H1 (cell line): Measurements from ENCODE around the gene GGT6. TPM values are rescaled to one million over a fixed set of nuclear protein-coding genes. Genes with fewer than 3 reads are reported as not detected.

Experiments
- CHD2 ChIP-seq: IDR thresholded peaks from 2 replicates; pipeline ENCODE4 v1.6.1; 2012; ENCODE audit warnings: low read length, improper control_type of control experiment
- GABPA ChIP-seq: IDR thresholded peaks from 2 replicates; pipeline ENCODE4 v1.6.1; 2011; ENCODE audit warnings: mild to moderate bottlenecking, low read length, moderate library complexity, borderline replicate concordance; ENCODE audit not compliant: insufficient read depth
- SIX5 ChIP-seq: IDR thresholded peaks from 2 replicates; pipeline ENCODE4 v1.6.1; 2011; ENCODE audit warnings: mild to moderate bottlenecking, low read depth, low read length
- polyA plus RNA-seq, 7 experiments: library from polyadenylated mRNA; depleted of rRNA in 3 of 7; stranded (reverse) in 5 of 7; unstranded in 2 of 7; fragments of >200 nt in 5 of 7; fragments of 200-250 nt in 2 of 7; gene quantifications; 1 replicate in 5 of 7; 2 replicates in 1 of 7; 4 replicates in 1 of 7; pipeline versions ENCODE4 v1.2.1 to v1.2.3, GENCODE V29; 2011 to 2013; ENCODE audit warnings: missing spikeins in 2 of 7, mixed read lengths in 2 of 7
- total RNA-seq: library from RNA; stranded (reverse); fragmentation: NEBNext Ultra II Directional; extraction: Animal tissue kit (Norgen Biotek cat#: 25700); gene quantifications from 2 replicates; pipeline ENCODE4 v1.2.1, GENCODE V29; 2021

The GGT6 gene
- total and polyA plus RNA-seq, 2 of the 8 experiments (the other 6 are each of a cell fraction or from before 2014, with no cell fraction given): 0.18 TPM; not detected in 1

DNA sequence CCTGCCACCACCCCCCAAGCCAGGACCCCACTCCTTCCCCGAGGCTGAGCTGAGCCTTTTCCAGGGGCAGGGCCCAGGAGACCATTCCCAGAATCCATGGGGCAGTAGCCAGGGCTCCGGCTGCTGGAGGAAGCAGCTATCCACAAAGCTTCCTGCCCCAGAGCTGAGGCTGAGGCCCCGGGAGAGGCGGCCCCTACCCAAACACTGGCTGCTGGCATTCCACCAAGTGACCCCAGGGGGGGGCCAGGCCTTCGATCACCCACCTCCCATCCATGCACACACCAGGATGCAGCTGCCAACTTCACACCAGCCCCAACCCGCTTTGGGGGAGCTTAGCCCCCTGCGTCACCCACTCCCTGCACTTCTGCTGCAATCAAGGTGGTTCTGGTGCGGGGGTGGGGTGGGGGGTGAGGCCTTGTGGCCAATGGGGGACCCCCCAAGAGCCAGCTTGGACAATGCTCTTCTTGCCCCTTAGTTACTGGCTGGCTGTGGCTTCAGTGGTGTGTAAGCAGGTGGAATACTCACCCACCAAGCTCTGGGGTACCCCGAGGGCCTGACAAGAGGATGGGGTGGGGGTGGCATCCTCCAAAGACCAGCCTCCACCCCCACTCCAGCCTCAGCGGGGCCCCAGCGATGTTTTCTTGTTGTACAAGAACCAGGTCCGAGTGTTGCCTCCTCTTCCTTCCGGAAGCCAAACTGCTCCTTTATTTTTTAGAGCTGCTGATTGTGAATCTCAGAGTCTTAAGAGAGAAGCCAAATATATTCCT is 22.0 kb downstream of the GGT6 start (continued):
- TF ChIP-seq GABPA: no peak
- TF ChIP-seq SIX5: no peak
- TF ChIP-seq CHD2: no peak
